Ramos (cell line): Measurements from ENCODE around the gene HCFC1.

Experiments
- in situ Hi-C: fragments of 300-500 bp; cut with MboI; formaldehyde crosslinking; loops from one replicate; pipeline ENCODE4 v1.14.3; 2022; ENCODE audit warnings: low sequenced_read_pairs; ENCODE audit not compliant: unreplicated experiment

The HCFC1 gene

GRCh38 chrX:153909980-153910360, 61.6 kb downstream of the HCFC1 start:
- in situ Hi-C loops, result no loop called here

GRCh38 chrX:153909024-153909979, 62.3 kb downstream of the HCFC1 start:
- in situ Hi-C loops, result no loop called here

GRCh38 chrX:153908219-153908860, 63.3 kb downstream of the HCFC1 start:
- in situ Hi-C loops, result no loop called here

GRCh38 chrX:153907456-153907855, 64.2 kb downstream of the HCFC1 start:
- in situ Hi-C loops, result no loop called here

- in situ Hi-C loops, result no loop called here
Observed at GRCh38 chrX:153906126-153906917, 65.3 kb downstream of the HCFC1 start.

- in situ Hi-C loops, result no loop called here
Observed at GRCh38 chrX:153905481-153906095, 66.0 kb downstream of the HCFC1 start.

GRCh38 chrX:153903991-153904957, 67.3 kb downstream of the HCFC1 start, which contains the start of gene AVPR2:
AVPR2 (plus strand) TSS chrX:153904673; CDS start chrX:153905146, 473 bp downstream.
- in situ Hi-C loops, result no loop called here

GRCh38 chrX:153903238-153903980, 68.2 kb downstream of the HCFC1 start:
- in situ Hi-C loops, result no loop called here

GRCh38 chrX:153902385-153902784, 69.2 kb downstream of the HCFC1 start:
- in situ Hi-C loops, result no loop called here

GRCh38 chrX:153901753-153902140, 69.9 kb downstream of the HCFC1 start:
- in situ Hi-C loops, result no loop called here

- in situ Hi-C loops, result no loop called here
Observed at GRCh38 chrX:153900831-153901752, 70.5 kb downstream of the HCFC1 start.

GRCh38 chrX:153897899-153898298, 73.7 kb downstream of the HCFC1 start:
- in situ Hi-C loops, result no loop called here
